H1 (cell line): ENCODE results near the gene NEK11. TPM values are rescaled to one million over a fixed set of nuclear protein-coding genes. Genes with fewer than 3 reads are reported as not detected.

Experiments used
- CTCF ChIA-PET: fragments of 300-600 bp; sonication (Branson Sonifier 250); formaldehyde crosslinking; loops from one replicate; lab custom pipeline; 2021; ENCODE audit not compliant: partially characterized antibody; lab: Charles Lee
- POLR2A ChIA-PET: fragments of 300-600 bp; sonication (Branson Sonifier 250); formaldehyde crosslinking; loops from one replicate; lab custom pipeline; 2021; ENCODE audit warnings: inconsistent platforms; ENCODE audit not compliant: partially characterized antibody; lab: Charles Lee
- DNase-seq, 2 experiments: peaks; one replicate each; pipeline versions ENCODE4 v3.0.0 to v3.0.0-alpha.2; 2010 to 2022; ENCODE audit warnings: low spot score in 2 of 2, low read depth in 1 of 2, mixed read lengths in 1 of 2
- FAIRE-seq: peaks from 2 replicates; lab custom pipeline; 2011; peaks lifted over from hg19 to GRCh38; lab: Jason Lieb, UNC
- H2AFZ ChIP-seq: 2 replicates; pipeline ENCODE4 v1.8.1; 2012; ENCODE audit warnings: low read length, inconsistent platforms
- H2AK5ac ChIP-seq: 2 replicates; pipeline ENCODE4 v1.6.1; 2013; ENCODE audit warnings: low read depth, low read length
- H2BK120ac ChIP-seq: replicated peaks from 2 replicates; pipeline ENCODE3; 2013; ENCODE audit warnings: low read depth, low read length, inconsistent platforms
- H2BK12ac ChIP-seq: 2 replicates; pipeline ENCODE4 v1.6.1; 2013; ENCODE audit warnings: low read depth, low read length
- H2BK15ac ChIP-seq: 2 replicates; pipeline ENCODE4 v1.6.1; 2013; ENCODE audit warnings: low read length
- H2BK20ac ChIP-seq: 2 replicates; pipeline ENCODE4 v1.6.1; 2013; ENCODE audit warnings: low read length
- H2BK5ac ChIP-seq: 2 replicates; pipeline ENCODE4 v1.6.1; 2013; ENCODE audit warnings: low read depth, low read length
- H3K14ac ChIP-seq: 2 replicates; pipeline ENCODE4 v1.6.1; 2013; ENCODE audit warnings: inconsistent platforms; ENCODE audit not compliant: insufficient read length
- H3K18ac ChIP-seq: 2 replicates; pipeline ENCODE4 v1.6.1; 2013; ENCODE audit warnings: low read length; ENCODE audit errors: extremely low read depth
- H3K23ac ChIP-seq: 2 replicates; pipeline ENCODE4 v1.6.1; 2013; ENCODE audit warnings: inconsistent platforms; ENCODE audit not compliant: insufficient read length
- H3K23me2 ChIP-seq: 2 replicates; pipeline ENCODE4 v1.6.1; 2013; ENCODE audit warnings: low read depth, low read length
- H3K27ac ChIP-seq: 2 replicates; pipeline ENCODE4 v1.6.1; 2011; ENCODE audit warnings: low read depth, low read length, inconsistent platforms
- H3K27me3 ChIP-seq, 4 experiments: replicated peaks in 1 of 4; 1 replicate in 1 of 4; 2 replicates in 3 of 4; pipeline versions ENCODE4 v1.6.1 to v1.8.1; 2011 to 2013; ENCODE audit warnings: low read length in 3 of 4, mild to moderate bottlenecking in 3 of 4, inconsistent platforms in 2 of 4, mixed read lengths in 2 of 4, moderate library complexity in 1 of 4; ENCODE audit not compliant: control insufficient read depth in 3 of 4, insufficient read depth in 3 of 4; ENCODE audit errors: extremely low read depth in 1 of 4
- H3K36me3 ChIP-seq, 4 experiments: 2 replicates each; pipeline versions ENCODE4 v1.6.1 to v1.8.1; 2011 to 2013; ENCODE audit warnings: mild to moderate bottlenecking in 4 of 4, low read length in 3 of 4, moderate library complexity in 2 of 4, control low read depth in 1 of 4, inconsistent platforms in 1 of 4; ENCODE audit not compliant: insufficient read depth in 4 of 4, control insufficient read depth in 2 of 4
- H3K4ac ChIP-seq: replicated peaks from 2 replicates; pipeline ENCODE3; 2013; ENCODE audit warnings: low read length, low read depth, mixed read lengths, inconsistent platforms; ENCODE audit not compliant: insufficient read length
- H3K4me1 ChIP-seq, 4 experiments: replicated peaks in 1 of 4; 1 replicate in 1 of 4; 2 replicates in 3 of 4; pipeline versions ENCODE4 v1.6.1 to v1.8.1; 2011 to 2013; ENCODE audit warnings: low read length in 3 of 4, inconsistent platforms in 2 of 4, mixed read lengths in 1 of 4; ENCODE audit not compliant: insufficient read depth in 4 of 4, control insufficient read depth in 3 of 4
- H3K4me2 ChIP-seq, 2 experiments: 2 replicates each; pipeline versions ENCODE4 v1.6.1 to v1.8.1; 2011 to 2013; ENCODE audit warnings: low read depth in 2 of 2, low read length in 2 of 2, control low read depth in 1 of 2, inconsistent platforms in 1 of 2, mild to moderate bottlenecking in 1 of 2; ENCODE audit not compliant: insufficient read depth in 1 of 2
- H3K4me3 ChIP-seq, 4 experiments: fragments of 200-600, 300-600 bp in 1 of 4; sonication (generic), shearing (Covaris generic), sonication (Bioruptor Twin) in 1 of 4; 2 replicates each; pipeline versions ENCODE4 v1.5.1 to v1.8.1; 2011 to 2016; ENCODE audit warnings: low read length in 4 of 4, low read depth in 3 of 4, control low read depth in 2 of 4, inconsistent platforms in 2 of 4, mild to moderate bottlenecking in 2 of 4, mixed read lengths in 1 of 4, moderate library complexity in 1 of 4; ENCODE audit not compliant: insufficient read depth in 2 of 4; ENCODE audit errors: extremely low read depth in 1 of 4
- H3K56ac ChIP-seq: replicated peaks from 2 replicates; pipeline ENCODE3; 2013; ENCODE audit warnings: low read depth, mild to moderate bottlenecking, mixed read lengths, low read length, inconsistent platforms; ENCODE audit not compliant: insufficient read length
- H3K79me1 ChIP-seq: 2 replicates; pipeline ENCODE4 v1.6.1; 2013; ENCODE audit warnings: low read depth, low read length, control low read depth
- H3K79me2 ChIP-seq, 2 experiments: 2 replicates each; pipeline versions ENCODE4 v1.6.1 to v1.8.1; 2012 to 2013; ENCODE audit warnings: low read length in 2 of 2, mild to moderate bottlenecking in 2 of 2, inconsistent platforms in 1 of 2; ENCODE audit not compliant: insufficient read depth in 2 of 2, control insufficient read depth in 1 of 2
- H3K9ac ChIP-seq, 4 experiments: replicated peaks in 1 of 4; 1 replicate in 1 of 4; 2 replicates in 3 of 4; pipeline versions ENCODE4 v1.6.1 to v1.8.1; 2011 to 2013; ENCODE audit warnings: low read depth in 3 of 4, low read length in 3 of 4, control low read depth in 2 of 4, mild to moderate bottlenecking in 2 of 4, moderate library complexity in 2 of 4, inconsistent platforms in 1 of 4; ENCODE audit errors: extremely low read depth in 1 of 4
- H3K9me3 ChIP-seq, 2 experiments: 2 replicates each; pipeline versions ENCODE4 v1.6.1 to v1.8.1; 2012 to 2013; ENCODE audit warnings: mild to moderate bottlenecking in 2 of 2, moderate library complexity in 2 of 2, control low read depth in 1 of 2, inconsistent platforms in 1 of 2, low read depth in 1 of 2, low read length in 1 of 2, mixed read lengths in 1 of 2; ENCODE audit not compliant: insufficient read depth in 2 of 2
- H4K20me1 ChIP-seq, 2 experiments: replicated peaks in 1 of 2; 2 replicates each; pipeline versions ENCODE3 to v1.8.1; 2011 to 2013; ENCODE audit warnings: inconsistent platforms in 2 of 2, low read length in 2 of 2, mild to moderate bottlenecking in 1 of 2; ENCODE audit not compliant: insufficient read depth in 2 of 2, control insufficient read depth in 1 of 2
- H4K5ac ChIP-seq: 2 replicates; pipeline ENCODE4 v1.6.1; 2013; ENCODE audit warnings: low read length, low read depth, mixed read lengths, inconsistent platforms; ENCODE audit not compliant: insufficient read length
- H4K8ac ChIP-seq: 2 replicates; pipeline ENCODE4 v1.8.0; 2013; ENCODE audit warnings: mild to moderate bottlenecking, moderate library complexity, low read length, inconsistent platforms; ENCODE audit not compliant: insufficient read depth; ENCODE audit errors: extremely low read depth
- H4K91ac ChIP-seq: replicated peaks from 2 replicates; pipeline ENCODE3; 2013; ENCODE audit warnings: low read length, mixed read lengths, inconsistent platforms; ENCODE audit not compliant: insufficient read length
- EP300 ChIP-seq, 2 experiments: IDR thresholded peaks; 1 replicate in 1 of 2; 2 replicates in 1 of 2; pipeline ENCODE4 v1.6.1; 2011 to 2012; ENCODE audit warnings: low read depth in 2 of 2, low read length in 2 of 2, mild to moderate bottlenecking in 2 of 2, borderline replicate concordance in 1 of 2, inconsistent platforms in 1 of 2, moderate library complexity in 1 of 2
- KDM5A ChIP-seq: fragments of 200-600 bp; IDR thresholded peaks from 2 replicates; pipeline ENCODE4 v1.7.1; 2012; ENCODE audit warnings: mild to moderate bottlenecking, low read length, inconsistent platforms, mixed read lengths
- TBP ChIP-seq: IDR thresholded peaks from 2 replicates; pipeline ENCODE4 v1.6.1; 2011; ENCODE audit warnings: low read depth, low read length, improper control_type of control experiment
- TCF12 ChIP-seq: IDR thresholded peaks from 2 replicates; pipeline ENCODE4 v1.6.1; 2011; ENCODE audit warnings: low read depth, mild to moderate bottlenecking, low read length
- WGBS, 2 experiments: shearing (Covaris generic) in 1 of 2; methylation state at CpG; one replicate each; pipeline versions ENCODE4 v1.1.6 to v1.1.7; 2013 to 2015; ENCODE audit warnings: low lambda C conversion rate in 2 of 2, mixed read lengths in 2 of 2, inconsistent platforms in 1 of 2, low coverage in 1 of 2, missing lambda C conversion rate in 1 of 2; ENCODE audit not compliant: insufficient replicate concordance in 2 of 2, insufficient coverage in 1 of 2, insufficient read length in 1 of 2; ENCODE audit errors: extremely low coverage in 1 of 2, missing lambda C conversion rate in 1 of 2; 5-methylcytosine and 5-hydroxymethylcytosine counted together
- polyA plus RNA-seq, 7 experiments: library from polyadenylated mRNA; depleted of rRNA in 3 of 7; stranded (reverse) in 5 of 7; unstranded in 2 of 7; fragments of >200 nt in 5 of 7; fragments of 200-250 nt in 2 of 7; gene quantifications; 1 replicate in 5 of 7; 2 replicates in 1 of 7; 4 replicates in 1 of 7; pipeline versions ENCODE4 v1.2.1 to v1.2.3, GENCODE V29; 2011 to 2013; ENCODE audit warnings: missing spikeins in 2 of 7, mixed read lengths in 2 of 7
- total RNA-seq: library from RNA; stranded (reverse); fragmentation: NEBNext Ultra II Directional; extraction: Animal tissue kit (Norgen Biotek cat#: 25700); gene quantifications from 2 replicates; pipeline ENCODE4 v1.2.1, GENCODE V29; 2021
- TF ChIP-seq, protein P1 (sequence below): IDR thresholded peaks from 2 replicates; pipeline ENCODE4 v1.6.1; 2011; ENCODE audit warnings: low read length, improper control_type of control experiment

Gene NEK11
- total and polyA plus RNA-seq, 2 of the 8 experiments (the other 6 are each of a cell fraction or from before 2014, with no cell fraction given) = 0.60 TPM; not detected in 1

DNA sequence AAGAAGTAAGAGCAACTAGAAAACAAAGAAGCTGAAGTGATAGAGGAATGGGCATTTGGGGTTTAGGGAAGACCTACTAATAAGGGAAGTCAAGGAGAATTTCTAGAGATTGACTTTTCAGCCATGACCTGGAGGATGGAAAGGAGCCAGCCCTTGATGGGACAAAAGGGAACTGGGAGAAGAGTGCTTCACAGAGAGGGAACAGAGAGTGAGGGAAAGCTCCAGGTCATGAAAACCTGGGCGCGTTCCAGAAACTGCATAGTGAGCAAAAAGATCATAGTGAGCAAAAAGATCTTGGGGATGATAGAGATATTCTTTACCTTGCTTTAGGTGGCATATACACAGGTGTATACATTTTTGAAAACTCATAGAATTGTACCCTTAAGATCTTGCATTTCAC is 211.8 kb downstream of the NEK11 start:
- Histone ChIP-seq H3K4me2 (no peak overlapping the region), H3K4ac (no peak overlapping the region), H3K36me3 (no peaks in the 10 kb centered on the region), H4K5ac (no peak overlapping the region), H4K8ac (no peak overlapping the region), H3K4me1 (no peaks in the 10 kb centered on the region), H2BK20ac (no peak overlapping the region), H3K23ac (no peak overlapping the region), H4K91ac (no peak overlapping the region), H2BK12ac (no peak overlapping the region), H3K27me3 (no peaks in the 10 kb centered on the region), H3K27ac (no peak overlapping the region), H2BK15ac (no peak overlapping the region), H2AFZ (no peak overlapping the region), H3K79me1 (no peaks in the 10 kb centered on the region), H4K20me1 (no peaks in the 10 kb centered on the region), H2BK120ac (no peak overlapping the region), H3K23me2 (no peaks in the 10 kb centered on the region; the same call in 1 of the 2 replicates), H3K79me2 (no peaks in the 10 kb centered on the region), H3K18ac (no peak overlapping the region), H2AK5ac (no peak overlapping the region), H3K9me3 (no peaks in the 10 kb centered on the region), H3K4me3 (no peak overlapping the region), H3K56ac (no peak overlapping the region), H3K9ac (no peak overlapping the region), H3K14ac (no peak overlapping the region), H2BK5ac (no peak overlapping the region)
- ChIA-PET CTCF (no interaction called here), POLR2A (no interaction called here)
- no peak for FAIRE-seq
- TF ChIP-seq TCF12 = no peak
- TF ChIP-seq EP300 (IDR thresholded peaks at IDR 0.05; ENCODE audit: borderline replicate concordance in 1 of 2, low read depth in 2 of 2, low read length in 2 of 2) = no peak
- TF ChIP-seq TBP = no peak
- TF ChIP-seq KDM5A = no peak
- TF ChIP-seq, protein P1, sequence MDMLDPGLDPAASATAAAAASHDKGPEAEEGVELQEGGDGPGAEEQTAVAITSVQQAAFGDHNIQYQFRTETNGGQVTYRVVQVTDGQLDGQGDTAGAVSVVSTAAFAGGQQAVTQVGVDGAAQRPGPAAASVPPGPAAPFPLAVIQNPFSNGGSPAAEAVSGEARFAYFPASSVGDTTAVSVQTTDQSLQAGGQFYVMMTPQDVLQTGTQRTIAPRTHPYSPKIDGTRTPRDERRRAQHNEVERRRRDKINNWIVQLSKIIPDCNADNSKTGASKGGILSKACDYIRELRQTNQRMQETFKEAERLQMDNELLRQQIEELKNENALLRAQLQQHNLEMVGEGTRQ = no peak
- WGBS, 2 experiments = 100% methylated on average over 2 of the region's 2 CpGs; no CpG with 5 or more reads in 1 of the 2 experiments
- DNase-seq = no peak
